ENCODE results near the gene MYH8.

GRCh38 chr17:10384175-10384574 lies 37.6 kb downstream of the MYH8 start:
- TF ChIP-seq CTCF (IDR thresholded peaks at IDR 0.05; ENCODE audit: insufficient read depth, low read length) (no peak), GABPA (IDR thresholded peaks at IDR 0.05; ENCODE audit: low read depth) (no peak), POLR2AphosphoS5 (IDR thresholded peaks at IDR 0.05; ENCODE audit: low read depth) (no peak), SPI1 (IDR thresholded peaks at IDR 0.05; ENCODE audit: borderline replicate concordance, low read depth) (no peak), REST (IDR thresholded peaks at IDR 0.05; ENCODE audit: insufficient replicate concordance, low read depth) (no peak)

Measured in HL-60 (cell line).